WTC11 (cell line): ENCODE measurements around the gene IFI44. TPM values are rescaled to one million over a fixed set of nuclear protein-coding genes. Genes with fewer than 3 reads are reported as not detected.

Experiments used
- ATAC-seq: fragments of 200-7000 bp; cut with Tn5 transposase; 2 replicates; pipeline ENCODE4 v1.10.0; 2021; ENCODE audit warnings: mild to moderate bottlenecking, moderate library complexity
- CTCF ChIA-PET: fragments of 300-600 bp; sonication (Branson Sonifier 250); formaldehyde crosslinking; loops from one replicate; lab custom pipeline; 2021; ENCODE audit warnings: antibody characterized with exemption; lab: Charles Lee
- POLR2A ChIA-PET: fragments of 350-600 bp; sonication (Branson Sonifier 250); formaldehyde crosslinking; loops from one replicate; lab custom pipeline; 2021; ENCODE audit warnings: antibody characterized with exemption; lab: Charles Lee
- DNase-seq: peaks from one replicate; pipeline ENCODE4 v3.0.0; 2021; ENCODE audit warnings: low spot score
- H3K27ac Mint-ChIP-seq: 2 replicates; pipeline ENCODE4 v1.8.0; 2021; ENCODE audit warnings: mixed read lengths
- H3K27me3 Mint-ChIP-seq: 2 replicates; pipeline ENCODE4 v1.8.0; 2021; ENCODE audit warnings: low read depth, mild to moderate bottlenecking, moderate library complexity, mixed read lengths
- H3K36me3 Mint-ChIP-seq: 2 replicates; pipeline ENCODE4 v1.8.0; 2021; ENCODE audit warnings: mixed read lengths
- H3K4me1 Mint-ChIP-seq: 2 replicates; pipeline ENCODE4 v1.8.0; 2022; ENCODE audit warnings: mixed read lengths
- H3K4me3 Mint-ChIP-seq: 2 replicates; pipeline ENCODE4 v1.8.0; 2021; ENCODE audit warnings: mild to moderate bottlenecking, moderate library complexity, mixed read lengths
- H3K9me3 Mint-ChIP-seq: 2 replicates; pipeline ENCODE4 v1.8.0; 2021; ENCODE audit warnings: mixed read lengths
- ATF1 ChIP-seq: sonication (generic); formaldehyde crosslinking; IDR thresholded peaks from 2 replicates; pipeline ENCODE4 v1.8.1; 2023; ENCODE audit warnings: mild to moderate bottlenecking, moderate library complexity, missing genetic modification reagents
- E2F4 ChIP-seq: sonication (generic); formaldehyde crosslinking; IDR thresholded peaks from 2 replicates; pipeline ENCODE4 v1.8.1; 2022; ENCODE audit warnings: low read depth, mild to moderate bottlenecking, moderate library complexity, missing genetic modification reagents, borderline replicate concordance
- ETV6 ChIP-seq: sonication (generic); formaldehyde crosslinking; IDR thresholded peaks from 2 replicates; pipeline ENCODE4 v1.8.1; 2022; ENCODE audit warnings: mild to moderate bottlenecking, missing genetic modification reagents
- GABPB1 ChIP-seq: sonication (generic); formaldehyde crosslinking; IDR thresholded peaks from 2 replicates; pipeline ENCODE4 v1.8.1; 2023; ENCODE audit warnings: mild to moderate bottlenecking, missing genetic modification reagents
- GTF2I ChIP-seq: fragments of 250-450 bp; sonication (Bioruptor Pico); conservative IDR thresholded peaks from 2 replicates; pipeline ENCODE4 v1.4.0; 2021; ENCODE audit warnings: mild to moderate bottlenecking
- HMGXB4 ChIP-seq: sonication (generic); formaldehyde crosslinking; IDR thresholded peaks from 2 replicates; pipeline ENCODE4 v1.8.1; 2023; ENCODE audit warnings: mild to moderate bottlenecking, moderate library complexity, missing genetic modification reagents
- IRF1 ChIP-seq: sonication (generic); formaldehyde crosslinking; IDR thresholded peaks from 2 replicates; pipeline ENCODE4 v1.8.0; 2023; ENCODE audit warnings: missing genetic modification reagents
- MYBL2 ChIP-seq: sonication (generic); formaldehyde crosslinking; IDR thresholded peaks from 2 replicates; pipeline ENCODE4 v1.8.1; 2023; ENCODE audit warnings: mild to moderate bottlenecking, moderate library complexity, missing genetic modification reagents
- NFYB ChIP-seq: sonication (generic); formaldehyde crosslinking; conservative IDR thresholded peaks from 2 replicates; pipeline ENCODE4 v1.8.0; 2022; ENCODE audit warnings: low read depth, missing genetic modification reagents
- NR1H2 ChIP-seq: sonication (generic); formaldehyde crosslinking; IDR thresholded peaks from 2 replicates; pipeline ENCODE4 v1.9.0; 2021; ENCODE audit warnings: mild to moderate bottlenecking, moderate library complexity, missing genetic modification reagents
- NR2C2 ChIP-seq: sonication (generic); formaldehyde crosslinking; IDR thresholded peaks from 2 replicates; pipeline ENCODE4 v1.8.0; 2022; ENCODE audit warnings: mild to moderate bottlenecking, missing genetic modification reagents
- PREB ChIP-seq: sonication (generic); formaldehyde crosslinking; IDR thresholded peaks from 2 replicates; pipeline ENCODE4 v1.8.1; 2022; ENCODE audit warnings: mild to moderate bottlenecking, missing genetic modification reagents, moderate library complexity, borderline replicate concordance
- ZBTB43 ChIP-seq: sonication (generic); formaldehyde crosslinking; IDR thresholded peaks from 2 replicates; pipeline ENCODE4 v1.8.1; 2023; ENCODE audit warnings: mild to moderate bottlenecking, missing genetic modification reagents
- ZNF138 ChIP-seq: sonication (generic); formaldehyde crosslinking; conservative IDR thresholded peaks from 2 replicates; pipeline ENCODE4 v1.8.1; 2022; ENCODE audit warnings: mild to moderate bottlenecking, moderate library complexity, missing genetic modification reagents
- ZNF396 ChIP-seq: fragments of 250-450 bp; sonication (Bioruptor Pico); IDR thresholded peaks from 2 replicates; pipeline ENCODE4 v1.8.0; 2021; ENCODE audit warnings: mild to moderate bottlenecking, moderate library complexity, borderline replicate concordance
- ZNF416 ChIP-seq: fragments of 250-450 bp; sonication (Bioruptor Pico); IDR thresholded peaks from 2 replicates; pipeline ENCODE4 v1.9.0; 2021; ENCODE audit warnings: mild to moderate bottlenecking, inconsistent platforms
- ZNF425 ChIP-seq: fragments of 250-450 bp; sonication (Bioruptor Pico); conservative IDR thresholded peaks from 2 replicates; pipeline ENCODE4 v1.9.0; 2021; ENCODE audit warnings: mild to moderate bottlenecking
- total RNA-seq: library from RNA; stranded (reverse); gene quantifications from 3 replicates; pipeline ENCODE4 v1.2.3, GENCODE V29; 2021

Gene IFI44
- total RNA-seq, 1 experiment from 2014 or later, result 0.15 TPM

GRCh38 chr1:78712467-78713051, 62.9 kb downstream of the IFI44 start:
- H3K4me3 Mint-ChIP-seq, result no peak overlapping the region
- no peak for ATAC-seq
- peaks cover 2% of the 10 kb centered on the region for H3K4me1 Mint-ChIP-seq

More at GRCh38 chr1:78712467-78713051, 62.9 kb downstream of the IFI44 start:
- no peak for DNase-seq
- Mint-ChIP-seq H3K36me3 (no peaks in the 10 kb centered on the region), H3K27me3 (no peaks in the 10 kb centered on the region), H3K27ac (no peak overlapping the region)
- TF ChIP-seq ETV6 (CRISPR knock-in tag) (no peak), ATF1 (CRISPR knock-in tag) (no peak), NR2C2 (CRISPR knock-in tag) (no peak), ZNF425 (CRISPR knock-in tag) (no peak), ZNF396 (no peak), IRF1 (no peak), ZBTB43 (no peak), GABPB1 (CRISPR knock-in tag) (no peak), MYBL2 (CRISPR knock-in tag) (no peak), GTF2I (no peak), ZNF138 (no peak), NR1H2 (no peak), NFYB (CRISPR knock-in tag) (no peak), ZNF416 (CRISPR knock-in tag) (no peak), PREB (CRISPR knock-in tag) (no peak), HMGXB4 (CRISPR knock-in tag) (no peak), E2F4 (CRISPR knock-in tag) (no peak)
- TF ChIP-seq, all 79 proteins: peak for 0
- ChIA-PET POLR2A (no interaction called here), CTCF (no interaction called here)
- no peaks in the 10 kb centered on the region for H3K9me3 Mint-ChIP-seq
